NCI-H187 treated with DMSO at 0.1 percent for 48 hours (cell line): Measurements from ENCODE around the gene UBR4.
"Not testable (repeated sequence)": the region's sequence is repeated elsewhere in the genome, so short reads cannot be mapped to it uniquely, and the experiment has no call there.

Experiments used
- DNase-seq: peaks from one replicate; lab custom pipeline; 2025; lab: John Stamatoyannopoulos, UW

The UBR4 gene

GRCh38 chr1:19190468-19190867 is 19.6 kb downstream of the UBR4 start:
- no peak for DNase-seq

- no peak for DNase-seq
Measured at GRCh38 chr1:19189270-19189669, 20.8 kb downstream of the UBR4 start.

- DNase-seq, result no peak
Measured at GRCh38 chr1:19187852-19188251, 22.2 kb downstream of the UBR4 start.

- no peak for DNase-seq
Measured at GRCh38 chr1:19186001-19186400, 24.1 kb downstream of the UBR4 start.

GRCh38 chr1:19182223-19182622 is 27.8 kb downstream of the UBR4 start:
- DNase-seq, result no peak

- DNase-seq, result not testable (repeated sequence)
Measured at GRCh38 chr1:19180265-19180657, 29.8 kb downstream of the UBR4 start.

GRCh38 chr1:19179597-19180264 is 30.3 kb downstream of the UBR4 start:
- DNase-seq, result no peak

GRCh38 chr1:19178734-19179398 is 31.2 kb downstream of the UBR4 start:
- no peak for DNase-seq

- no peak for DNase-seq
Measured at GRCh38 chr1:19177811-19178210, 32.3 kb downstream of the UBR4 start.

- no peak for DNase-seq
Measured at GRCh38 chr1:19169642-19170041, 40.4 kb downstream of the UBR4 start.

GRCh38 chr1:19167140-19167539 is 42.9 kb downstream of the UBR4 start:
- DNase-seq, result no peak

GRCh38 chr1:19166066-19166465 is 44.0 kb downstream of the UBR4 start:
- DNase-seq, result no peak

- no peak for DNase-seq
Measured at GRCh38 chr1:19165501-19165900, 44.6 kb downstream of the UBR4 start.

- DNase-seq, result no peak
Measured at GRCh38 chr1:19164274-19165015, 45.6 kb downstream of the UBR4 start.

GRCh38 chr1:19163261-19163660 is 46.8 kb downstream of the UBR4 start:
- DNase-seq, result no peak

GRCh38 chr1:19160831-19161230 is 49.2 kb downstream of the UBR4 start:
- no peak for DNase-seq

- no peak for DNase-seq
Measured at GRCh38 chr1:19157653-19158052, 52.4 kb downstream of the UBR4 start.

GRCh38 chr1:19156676-19157075 is 53.4 kb downstream of the UBR4 start:
- no peak for DNase-seq

GRCh38 chr1:19154876-19155275 is 55.2 kb downstream of the UBR4 start:
- no peak for DNase-seq

- DNase-seq, result no peak
Measured at GRCh38 chr1:19153169-19153568, 56.9 kb downstream of the UBR4 start.

- no peak for DNase-seq
Measured at GRCh38 chr1:19151537-19151936, 58.5 kb downstream of the UBR4 start.

- no peak for DNase-seq
Measured at GRCh38 chr1:19149736-19150135, 60.3 kb downstream of the UBR4 start.

GRCh38 chr1:19140465-19140864 is 69.6 kb downstream of the UBR4 start:
- no peak for DNase-seq
